ENCODE measurements around the gene MANSC4. TPM values are rescaled to one million over a fixed set of nuclear protein-coding genes. Genes with fewer than 3 reads are reported as not detected.
"Not testable (repeated sequence)": the region's sequence is repeated elsewhere in the genome, so short reads cannot be mapped to it uniquely, and the experiment has no call there.

The MANSC4 gene
- total RNA-seq, 3 donors from 2014 or later = not detected

GRCh38 chr12:27751386-27752047 is 28.5 kb downstream of the MANSC4 start:
- peak; percentile 89 for ATAC-seq

DNA sequence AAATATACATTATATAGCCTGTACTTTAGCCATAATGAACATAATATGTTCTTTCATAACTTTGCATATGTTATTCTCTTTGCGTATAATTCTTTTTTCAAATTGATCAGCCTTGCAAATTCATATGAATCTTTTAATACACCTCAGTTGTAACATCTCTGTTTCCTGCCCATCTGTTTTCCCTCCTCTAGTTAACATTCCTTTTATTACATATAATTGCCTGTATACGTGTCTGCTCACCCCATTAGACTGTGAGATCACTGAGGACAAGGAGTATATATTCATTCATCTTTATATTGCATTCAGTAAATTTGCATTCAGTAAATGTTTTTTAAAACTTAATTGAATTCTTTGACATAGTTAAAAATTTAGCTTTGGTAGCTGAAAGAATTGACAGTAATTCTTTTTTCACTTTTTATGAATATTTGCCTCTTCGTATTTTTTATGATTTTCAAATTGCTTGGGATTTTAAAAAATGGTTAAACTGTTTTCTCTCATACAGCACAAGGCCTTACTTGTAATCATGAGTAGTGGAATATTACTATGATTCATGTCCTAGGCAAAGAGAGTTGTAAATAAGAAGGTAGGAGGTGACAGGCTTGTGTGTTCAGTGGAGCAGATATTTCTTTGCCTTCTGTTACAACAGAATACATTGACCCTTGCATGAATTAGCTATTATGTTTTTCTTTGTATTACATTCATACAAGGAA is 32.8 kb downstream of the MANSC4 start:
- intact Hi-C loops (cut with DNase I, micrococcal nuclease) = no loop called here
- H3K4me3 ChIP-seq = no peak overlapping the region
- ATAC-seq (peak; percentile 76), DNase-seq (no peak)
- peaks cover 5% of the 10 kb centered on the region for H3K4me1 ChIP-seq (ENCODE audit: low read depth)
- H3K9me3 ChIP-seq = no peaks in the 10 kb centered on the region
- no peak for TF ChIP-seq CTCF (IDR thresholded peaks at IDR 0.05)
- no peaks in the 10 kb centered on the region for H3K36me3 ChIP-seq (ENCODE audit: low read depth)

More at GRCh38 chr12:27751386-27752047, 28.5 kb downstream of the MANSC4 start:
- Histone ChIP-seq H3K4me1 (ENCODE audit: low read depth) (peaks cover 19% of the 10 kb centered on the region), H3K4me3 (no peak overlapping the region), H3K36me3 (ENCODE audit: low read depth) (no peaks in the 10 kb centered on the region), H3K9me3 (no peaks in the 10 kb centered on the region)
- DNase-seq = peak; percentile 78 to 86 (median 85)
- intact Hi-C loops (cut with DNase I, micrococcal nuclease) = no loop called here
- no peak for TF ChIP-seq CTCF (IDR thresholded peaks at IDR 0.05)

DNA sequence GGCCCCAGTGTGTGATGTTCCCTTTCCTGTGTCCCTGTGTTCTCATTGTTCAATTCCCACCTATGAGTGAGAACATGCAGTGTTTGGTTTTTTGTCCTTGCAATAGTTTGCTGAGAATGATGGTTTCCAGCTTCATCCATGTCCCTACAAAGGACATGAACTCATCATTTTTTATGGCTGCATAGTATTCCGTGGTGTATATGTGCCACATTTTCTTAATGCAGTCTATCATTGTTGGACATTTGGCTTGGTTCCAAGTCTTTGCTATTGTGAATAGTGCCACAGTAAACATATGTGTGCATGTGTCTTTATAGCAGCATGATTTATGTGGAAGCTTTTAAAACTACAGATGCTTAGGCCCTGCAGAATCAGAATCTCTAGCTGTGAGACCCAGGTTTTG is 34.3 kb downstream of the MANSC4 start:
- H3K4me3 ChIP-seq; H3K4me1 ChIP-seq (ENCODE audit: low read depth); intact Hi-C loops (cut with DNase I, micrococcal nuclease); H3K9me3 ChIP-seq; ATAC-seq; DNase-seq; H3K36me3 ChIP-seq (ENCODE audit: low read depth): not testable (repeated sequence)

DNA sequence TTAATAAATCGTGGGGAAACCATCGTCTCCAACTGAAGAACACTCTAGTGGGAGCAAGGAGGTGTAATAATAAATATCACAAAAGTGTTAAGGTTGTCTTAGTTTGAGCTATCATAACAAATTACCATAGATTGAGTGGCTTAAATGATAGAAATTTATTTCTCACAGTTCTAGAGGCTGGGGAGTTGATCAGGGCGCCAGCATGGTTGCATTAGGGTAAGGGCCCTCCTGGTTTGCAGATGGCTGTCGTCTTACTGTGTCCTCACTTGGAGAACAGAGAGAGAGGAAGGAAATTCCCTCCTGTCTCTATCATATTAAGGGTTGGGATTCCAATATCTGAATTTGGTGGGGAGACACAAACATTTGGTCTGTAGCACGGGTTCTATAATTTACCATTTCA is 36.4 kb downstream of the MANSC4 start:
- intact Hi-C loops (cut with DNase I, micrococcal nuclease) = no loop called here
- Histone ChIP-seq H3K36me3 (ENCODE audit: low read depth) (no peaks in the 10 kb centered on the region), H3K9me3 (no peaks in the 10 kb centered on the region), H3K4me1 (ENCODE audit: low read depth) (no peaks in the 10 kb centered on the region), H3K4me3 (no peak overlapping the region)
- no peak for TF ChIP-seq CTCF (IDR thresholded peaks at IDR 0.05)
- ATAC-seq (no peak), DNase-seq (no peak)

- not testable (repeated sequence) for H3K4me3 ChIP-seq; DNase-seq; H3K9me3 ChIP-seq; H3K36me3 ChIP-seq (ENCODE audit: low read depth); ATAC-seq; H3K4me1 ChIP-seq (ENCODE audit: low read depth)
- intact Hi-C loops (cut with DNase I, micrococcal nuclease) = loop anchor here (10.0 kb wide), 2 partner anchors 200 to 210 kb away; no protein-coding TSS in a partner anchor
Observed at GRCh38 chr12:27734321-27734720, 45.7 kb downstream of the MANSC4 start.

- intact Hi-C loops (cut with DNase I, micrococcal nuclease) = loop anchor here (10.0 kb wide), 2 partner anchors 201 to 211 kb away; no protein-coding TSS in a partner anchor
- no peaks in the 10 kb centered on the region for H3K4me1 ChIP-seq (ENCODE audit: low read depth)
- ATAC-seq (no peak), DNase-seq (no peak)
- no peaks in the 10 kb centered on the region for H3K9me3 ChIP-seq
- no peaks in the 10 kb centered on the region for H3K36me3 ChIP-seq (ENCODE audit: low read depth)
- TF ChIP-seq CTCF (IDR thresholded peaks at IDR 0.05) = no peak
- no peak overlapping the region for H3K4me3 ChIP-seq
Observed at GRCh38 chr12:27733791-27734190, 46.2 kb downstream of the MANSC4 start.
